ENCODE results near the gene PRR23E.

- TF ChIP-seq POLR2AphosphoS5 (IDR thresholded peaks at IDR 0.05) (no peak), CTCF (IDR thresholded peaks at IDR 0.05) (no peak), POLR2A (IDR thresholded peaks at IDR 0.05) (no peak)
Observed at GRCh38 chr3:127182431-127182830, 10.5 kb upstream of the PRR23E start.
